ENCODE results near the gene RAPGEF6.

Gene RAPGEF6

GRCh38 chr5:131661933-131662332 lies 26.9 kb upstream of the RAPGEF6 start:
- Histone ChIP-seq H4K20me1 (ENCODE audit: insufficient read depth, low read length) (no peaks in the 10 kb centered on the region), H3K36me3 (replicated peaks; ENCODE audit: low read depth, low read length) (no peaks in the 10 kb centered on the region), H3K9me3 (ENCODE audit: insufficient read depth, low read length) (no peaks in the 10 kb centered on the region), H3K27ac (ENCODE audit: low read length) (no peak overlapping the region), H3K79me2 (ENCODE audit: low read length) (no peaks in the 10 kb centered on the region), H3K9ac (ENCODE audit: low read length) (no peak overlapping the region), H3K4me3 (ENCODE audit: low read length) (no peak overlapping the region), H2AFZ (ENCODE audit: low read depth, low read length) (no peak overlapping the region), H3K27me3 (ENCODE audit: low read depth, low read length) (no peaks in the 10 kb centered on the region), H3K4me2 (ENCODE audit: low read length) (no peak overlapping the region), H3K4me1 (ENCODE audit: low read length) (no peaks in the 10 kb centered on the region)
- TF ChIP-seq CTCF (IDR thresholded peaks at IDR 0.05; ENCODE audit: low read depth, low read length) (no peak), EZH2phosphoT487 (IDR thresholded peaks at IDR 0.05; ENCODE audit: low read depth) (no peak)

- Histone ChIP-seq H3K79me2 (ENCODE audit: low read length) (no peaks in the 10 kb centered on the region), H3K4me2 (ENCODE audit: low read length) (no peak overlapping the region), H3K36me3 (replicated peaks; ENCODE audit: low read depth, low read length) (no peaks in the 10 kb centered on the region), H3K4me1 (ENCODE audit: low read length) (no peaks in the 10 kb centered on the region), H3K9me3 (ENCODE audit: insufficient read depth, low read length) (no peaks in the 10 kb centered on the region), H3K27me3 (ENCODE audit: low read depth, low read length) (no peaks in the 10 kb centered on the region), H3K4me3 (ENCODE audit: low read length) (no peak overlapping the region), H4K20me1 (ENCODE audit: insufficient read depth, low read length) (no peaks in the 10 kb centered on the region), H3K27ac (ENCODE audit: low read length) (no peak overlapping the region), H3K9ac (ENCODE audit: low read length) (no peak overlapping the region), H2AFZ (ENCODE audit: low read depth, low read length) (no peak overlapping the region)
- TF ChIP-seq CTCF (IDR thresholded peaks at IDR 0.05; ENCODE audit: low read depth, low read length) = no peak
- TF ChIP-seq EZH2phosphoT487 (IDR thresholded peaks at IDR 0.05; ENCODE audit: low read depth) = no peak
Observed at GRCh38 chr5:131659841-131660240, 24.8 kb upstream of the RAPGEF6 start.

- Histone ChIP-seq H3K4me2 (ENCODE audit: low read length) (no peak overlapping the region), H3K27me3 (ENCODE audit: low read depth, low read length) (no peaks in the 10 kb centered on the region), H3K9me3 (ENCODE audit: insufficient read depth, low read length) (no peaks in the 10 kb centered on the region)
Observed at GRCh38 chr5:131659290-131659689, 24.3 kb upstream of the RAPGEF6 start.

GRCh38 chr5:131654776-131655175 lies 19.7 kb upstream of the RAPGEF6 start:
- no peak for TF ChIP-seq CTCF (IDR thresholded peaks at IDR 0.05; ENCODE audit: low read depth, low read length)
- no peak for TF ChIP-seq EZH2phosphoT487 (IDR thresholded peaks at IDR 0.05; ENCODE audit: low read depth)

More at GRCh38 chr5:131659290-131659689, 24.3 kb upstream of the RAPGEF6 start:
- H3K27ac ChIP-seq (ENCODE audit: low read length) = no peak overlapping the region
- H3K79me2 ChIP-seq (ENCODE audit: low read length) = no peaks in the 10 kb centered on the region
- H3K36me3 ChIP-seq (replicated peaks; ENCODE audit: low read depth, low read length) = no peaks in the 10 kb centered on the region
- no peaks in the 10 kb centered on the region for H4K20me1 ChIP-seq (ENCODE audit: insufficient read depth, low read length)
- H2AFZ ChIP-seq (ENCODE audit: low read depth, low read length) = no peak overlapping the region
- no peak overlapping the region for H3K9ac ChIP-seq (ENCODE audit: low read length)
- no peak for TF ChIP-seq CTCF (IDR thresholded peaks at IDR 0.05; ENCODE audit: low read depth, low read length)
- no peak overlapping the region for H3K4me3 ChIP-seq (ENCODE audit: low read length)
- H3K4me1 ChIP-seq (ENCODE audit: low read length) = no peaks in the 10 kb centered on the region

More at GRCh38 chr5:131654776-131655175, 19.7 kb upstream of the RAPGEF6 start:
- Histone ChIP-seq H4K20me1 (ENCODE audit: insufficient read depth, low read length) (no peaks in the 10 kb centered on the region), H2AFZ (ENCODE audit: low read depth, low read length) (no peak overlapping the region), H3K4me2 (ENCODE audit: low read length) (no peak overlapping the region), H3K4me3 (ENCODE audit: low read length) (no peak overlapping the region), H3K9ac (ENCODE audit: low read length) (no peak overlapping the region), H3K79me2 (ENCODE audit: low read length) (no peaks in the 10 kb centered on the region), H3K27me3 (ENCODE audit: low read depth, low read length) (no peaks in the 10 kb centered on the region), H3K27ac (ENCODE audit: low read length) (no peak overlapping the region), H3K9me3 (ENCODE audit: insufficient read depth, low read length) (no peaks in the 10 kb centered on the region), H3K36me3 (replicated peaks; ENCODE audit: low read depth, low read length) (peaks cover 13% of the 10 kb centered on the region), H3K4me1 (ENCODE audit: low read length) (no peaks in the 10 kb centered on the region)
